ENCODE data around the gene POR. TPM values are rescaled to one million over a fixed set of nuclear protein-coding genes. Genes with fewer than 3 reads are reported as not detected.
"Not testable (repeated sequence)": the region's sequence is repeated elsewhere in the genome, so short reads cannot be mapped to it uniquely, and the experiment has no call there.

POR gene
- total RNA-seq, 1 donor from 2014 or later = 45.6 TPM

GRCh38 chr7:75992083-75992755, 77.3 kb downstream of the POR start:
- no peak for DNase-seq

GRCh38 chr7:75993689-75994387, 78.9 kb downstream of the POR start:
- DNase-seq = peak; percentile 37

GRCh38 chr7:75994388-75995051, 79.6 kb downstream of the POR start, which contains the start of gene TMEM120A:
Gene TMEM120A (minus strand): TSS chr7:75994595. CDS start chr7:75994570, 25 bp downstream.
- peak; percentile 86 for DNase-seq

- DNase-seq = peak; percentile 3
Measured at GRCh38 chr7:75995052-75995471, 80.1 kb downstream of the POR start.

GRCh38 chr7:75995996-75996395, 81.0 kb downstream of the POR start:
- DNase-seq = no peak

GRCh38 chr7:75996476-75996875, 81.5 kb downstream of the POR start:
- no peak for DNase-seq

- no peak for DNase-seq
Measured at GRCh38 chr7:75998038-75998437, 83.1 kb downstream of the POR start.

- no peak for DNase-seq
Measured at GRCh38 chr7:76000566-76000965, 85.6 kb downstream of the POR start.

GRCh38 chr7:76002139-76002538, 87.2 kb downstream of the POR start:
- DNase-seq = no peak

- DNase-seq = no peak
Measured at GRCh38 chr7:76002822-76003221, 87.9 kb downstream of the POR start.

- no peak for DNase-seq
Measured at GRCh38 chr7:76003351-76003750, 88.4 kb downstream of the POR start.

- DNase-seq = not testable (repeated sequence)
Measured at GRCh38 chr7:76005004-76005403, 90.0 kb downstream of the POR start.

GRCh38 chr7:76008156-76008687, 93.3 kb downstream of the POR start:
- DNase-seq = no peak

- no peak for DNase-seq
Measured at GRCh38 chr7:76009672-76010600, 95.0 kb downstream of the POR start.

- DNase-seq = peak; percentile 81
Measured at GRCh38 chr7:76011442-76011861, 96.5 kb downstream of the POR start.

- no peak for DNase-seq
Measured at GRCh38 chr7:76016191-76016947, 101.4 kb downstream of the POR start.

GRCh38 chr7:76018520-76018919, 103.6 kb downstream of the POR start:
- not testable (repeated sequence) for DNase-seq

- DNase-seq = peak; percentile 28
Measured at GRCh38 chr7:76020031-76020714, 105.2 kb downstream of the POR start.

- DNase-seq = no peak
Measured at GRCh38 chr7:76022026-76022780, 107.2 kb downstream of the POR start.

GRCh38 chr7:76023002-76023401, 108.0 kb downstream of the POR start:
- DNase-seq = no peak

Measured in skin of body (tissue), 2 donors.